GM23248 (cell line): ENCODE results near the gene UHRF2. TPM values are rescaled to one million over a fixed set of nuclear protein-coding genes. Genes with fewer than 3 reads are reported as not detected.

Experiments used
- DNase-seq: peaks from one replicate; pipeline ENCODE4 v3.0.0-alpha.2; 2015
- H2AFZ ChIP-seq: fragments of 200-600 bp; sonication (generic); 2 replicates; pipeline ENCODE4 v1.6.1; 2016; ENCODE audit warnings: antibody characterized with exemption
- H3F3A ChIP-seq: fragments of 200-600 bp; sonication (generic); 2 replicates; pipeline ENCODE4 v1.6.1; 2016; ENCODE audit warnings: mild to moderate bottlenecking, antibody characterized with exemption, mixed run types; ENCODE audit not compliant: insufficient read depth
- H3K27ac ChIP-seq: fragments of 200-600 bp; sonication (generic); 2 replicates; pipeline ENCODE4 v1.5.1; 2016; ENCODE audit warnings: mild to moderate bottlenecking
- H3K27me3 ChIP-seq: fragments of 200-600 bp; sonication (generic); replicated peaks from 2 replicates; pipeline ENCODE4 v1.6.1; 2016; ENCODE audit warnings: mild to moderate bottlenecking; ENCODE audit not compliant: insufficient read depth
- H3K36me3 ChIP-seq: fragments of 200-600 bp; sonication (generic); 2 replicates; pipeline ENCODE4 v1.6.1; 2016; ENCODE audit warnings: low read depth, mild to moderate bottlenecking
- H3K4me1 ChIP-seq: fragments of 200-600 bp; sonication (generic); 2 replicates; pipeline ENCODE4 v1.6.1; 2016; ENCODE audit warnings: mild to moderate bottlenecking; ENCODE audit not compliant: insufficient read depth
- H3K4me2 ChIP-seq: fragments of 200-600 bp; sonication (generic); one replicate; pipeline ENCODE4 v1.6.1; 2016; ENCODE audit warnings: mild to moderate bottlenecking; ENCODE audit not compliant: unreplicated experiment
- H3K4me3 ChIP-seq: fragments of 200-600 bp; sonication (generic); 2 replicates; pipeline ENCODE4 v1.5.1; 2016; ENCODE audit warnings: mild to moderate bottlenecking
- H3K79me2 ChIP-seq: fragments of 200-600 bp; sonication (generic); 2 replicates; pipeline ENCODE4 v1.6.1; 2016; ENCODE audit warnings: mild to moderate bottlenecking; ENCODE audit not compliant: insufficient read depth
- H3K9ac ChIP-seq: fragments of 200-600 bp; sonication (generic); 2 replicates; pipeline ENCODE4 v1.6.1; 2016; ENCODE audit warnings: mild to moderate bottlenecking
- H3K9me2 ChIP-seq: fragments of 200-600 bp; sonication (generic); 2 replicates; pipeline ENCODE4 v1.6.1; 2016; ENCODE audit warnings: mixed run types, mild to moderate bottlenecking, moderate library complexity; ENCODE audit not compliant: insufficient read depth
- H3K9me3 ChIP-seq: fragments of 200-600 bp; sonication (generic); one replicate; pipeline ENCODE4 v1.6.1; 2017; ENCODE audit warnings: low read depth
- H4K20me1 ChIP-seq: fragments of 200-600 bp; sonication (generic); 2 replicates; pipeline ENCODE4 v1.6.0; 2016; ENCODE audit not compliant: insufficient read depth
- EZH2 ChIP-seq: fragments of 200-600 bp; sonication (generic); IDR thresholded peaks from 2 replicates; pipeline ENCODE4 v1.6.1; 2018; ENCODE audit warnings: antibody characterized with exemption, mild to moderate bottlenecking; ENCODE audit not compliant: insufficient read depth, poor library complexity, severe bottlenecking
- EZH2phosphoT487 ChIP-seq: fragments of 200-600 bp; sonication (generic); IDR thresholded peaks from 2 replicates; pipeline ENCODE4 v1.6.1; 2018; ENCODE audit warnings: antibody characterized with exemption, moderate library complexity, mild to moderate bottlenecking, low read depth; ENCODE audit not compliant: insufficient read depth
- WGBS, 2 experiments: methylation state at CpG; one replicate each; pipeline ENCODE4 v1.1.6; 2015 to 2017; ENCODE audit warnings: low lambda C conversion rate in 2 of 2, low coverage in 1 of 2; ENCODE audit errors: missing lambda C conversion rate in 2 of 2; 5-methylcytosine and 5-hydroxymethylcytosine counted together
- in situ Hi-C: fragments of 300-500 bp; cut with MboI; formaldehyde crosslinking; loops from 2 replicates; pipeline ENCODE4 v1.15.0; 2020
- polyA plus RNA-seq: library from polyadenylated mRNA; unstranded; fragments of >200 nt; fragmentation: Nextera tagmentation; extraction: Ambion mirVana; gene quantifications from 2 replicates; pipeline ENCODE4 v1.2.1, GENCODE V29; 2016
- total RNA-seq: library from RNA; depleted of rRNA; stranded (reverse); fragments of >200 nt; shearing (Covaris generic); gene quantifications from 2 replicates; pipeline ENCODE4 v1.2.3, GENCODE V29; 2014

The UHRF2 gene
- total and polyA plus RNA-seq, 2 experiments from 2014 or later, result 25.8 to 53.1 TPM

- H3K27me3 ChIP-seq, result no peaks in the 10 kb centered on the region
- H3K4me1 ChIP-seq, result peaks cover 20% of the 10 kb centered on the region
- peaks cover 19% of the 10 kb centered on the region; the same call in 1 of the 2 replicates for H3K36me3 ChIP-seq
- peaks cover 21% of the 10 kb centered on the region; the same call in 1 of the 2 replicates for H3F3A ChIP-seq
- H3K4me2 ChIP-seq, result no peak overlapping the region
- 83 to 89% methylated on average over 3 of the region's 3 CpGs for WGBS, 2 experiments
- in situ Hi-C loops, result no loop called here
- no peak for DNase-seq
- H3K9ac ChIP-seq, result no peak overlapping the region
- H2AFZ ChIP-seq, result no peak overlapping the region
- no peaks in the 10 kb centered on the region for H3K9me3 ChIP-seq
- no peaks in the 10 kb centered on the region for H3K9me2 ChIP-seq
- no peak for TF ChIP-seq EZH2
- TF ChIP-seq EZH2phosphoT487, result no peak
- H3K4me3 ChIP-seq, result no peak overlapping the region
- H3K79me2 ChIP-seq, result peaks cover 100% of the 10 kb centered on the region
- H3K27ac ChIP-seq, result no peak overlapping the region
- peaks cover 22% of the 10 kb centered on the region for H4K20me1 ChIP-seq
Measured at GRCh38 chr9:6418764-6419163, 5.8 kb downstream of the UHRF2 start.

GRCh38 chr9:6424940-6425339, 11.9 kb downstream of the UHRF2 start:
- no peak overlapping the region for H3K4me2 ChIP-seq
- no peaks in the 10 kb centered on the region for H3K9me3 ChIP-seq
- H3K27ac ChIP-seq, result no peak overlapping the region
- H3K36me3 ChIP-seq, result peaks cover 19% of the 10 kb centered on the region
- no peaks in the 10 kb centered on the region for H3K27me3 ChIP-seq
- H3K9me2 ChIP-seq, result no peaks in the 10 kb centered on the region
- TF ChIP-seq EZH2, result no peak
- in situ Hi-C loops, result no loop called here
- peaks cover 14% of the 10 kb centered on the region for H3F3A ChIP-seq
- no peaks in the 10 kb centered on the region for H4K20me1 ChIP-seq
- H3K4me3 ChIP-seq, result no peak overlapping the region
- no peak overlapping the region for H2AFZ ChIP-seq
- 86 to 87% methylated on average over 1 of the region's 1 CpG for WGBS, 2 experiments
- H3K79me2 ChIP-seq, result peaks cover 100% of the 10 kb centered on the region
- H3K9ac ChIP-seq, result no peak overlapping the region
- DNase-seq, result no peak
- peaks cover 25% of the 10 kb centered on the region for H3K4me1 ChIP-seq

GRCh38 chr9:6426117-6426516, 13.1 kb downstream of the UHRF2 start:
- TF ChIP-seq EZH2phosphoT487 (no peak), EZH2 (no peak)
- 52 to 57% methylated on average over 2 of the region's 2 CpGs for WGBS, 2 experiments
- 0 out of 2 replicates have a peak overlapping the region, but pooled peaks have one; percentile 5 for H3K27ac ChIP-seq
- H3K4me2 ChIP-seq, result peak overlapping the region; percentile 23
- peaks cover 33% of the 10 kb centered on the region for H3K4me1 ChIP-seq
- H3K9ac ChIP-seq, result no peak overlapping the region
- in situ Hi-C loops, result no loop called here
- no peaks in the 10 kb centered on the region for H3K9me3 ChIP-seq
- peaks cover 100% of the 10 kb centered on the region for H3K79me2 ChIP-seq
- H3K9me2 ChIP-seq, result no peaks in the 10 kb centered on the region
- H3F3A ChIP-seq, result peaks cover 20% of the 10 kb centered on the region
- 0 out of 2 replicates have a peak, but pooled peaks cover 3% of the 10 kb centered on the region for H4K20me1 ChIP-seq
- no peak for DNase-seq
- no peak overlapping the region for H2AFZ ChIP-seq
- peaks cover 19% of the 10 kb centered on the region for H3K36me3 ChIP-seq
- H3K4me3 ChIP-seq, result no peak overlapping the region
- no peaks in the 10 kb centered on the region for H3K27me3 ChIP-seq

- Histone ChIP-seq H3K79me2 (peaks cover 100% of the 10 kb centered on the region), H3K4me3 (no peak overlapping the region), H3K36me3 (peaks cover under 1% of the 10 kb centered on the region; the same call in 1 of the 2 replicates), H3F3A (peaks cover 35% of the 10 kb centered on the region), H3K9me2 (no peaks in the 10 kb centered on the region), H3K9ac (no peak overlapping the region), H4K20me1 (peaks cover 12% of the 10 kb centered on the region), H3K4me2 (no peak overlapping the region), H3K27me3 (no peaks in the 10 kb centered on the region), H2AFZ (no peak overlapping the region), H3K27ac (no peak overlapping the region), H3K4me1 (peaks cover 55% of the 10 kb centered on the region), H3K9me3 (no peaks in the 10 kb centered on the region)
- no peak for DNase-seq
- WGBS, 2 experiments, result 97 to 99% methylated on average over 11 of the region's 11 CpGs
- TF ChIP-seq EZH2phosphoT487 (no peak), EZH2 (no peak)
- in situ Hi-C loops, result no loop called here
Measured at GRCh38 chr9:6428940-6429889, 16.2 kb downstream of the UHRF2 start.
